EL (cell line): ENCODE results near the gene EXOC6B.
"Not testable (repeated sequence)": the region's sequence is repeated elsewhere in the genome, so short reads cannot be mapped to it uniquely, and the experiment has no call there.

Source experiments
- DNase-seq: peaks from one replicate; pipeline ENCODE4 v3.0.0-alpha.2; 2016

Gene EXOC6B

DNA sequence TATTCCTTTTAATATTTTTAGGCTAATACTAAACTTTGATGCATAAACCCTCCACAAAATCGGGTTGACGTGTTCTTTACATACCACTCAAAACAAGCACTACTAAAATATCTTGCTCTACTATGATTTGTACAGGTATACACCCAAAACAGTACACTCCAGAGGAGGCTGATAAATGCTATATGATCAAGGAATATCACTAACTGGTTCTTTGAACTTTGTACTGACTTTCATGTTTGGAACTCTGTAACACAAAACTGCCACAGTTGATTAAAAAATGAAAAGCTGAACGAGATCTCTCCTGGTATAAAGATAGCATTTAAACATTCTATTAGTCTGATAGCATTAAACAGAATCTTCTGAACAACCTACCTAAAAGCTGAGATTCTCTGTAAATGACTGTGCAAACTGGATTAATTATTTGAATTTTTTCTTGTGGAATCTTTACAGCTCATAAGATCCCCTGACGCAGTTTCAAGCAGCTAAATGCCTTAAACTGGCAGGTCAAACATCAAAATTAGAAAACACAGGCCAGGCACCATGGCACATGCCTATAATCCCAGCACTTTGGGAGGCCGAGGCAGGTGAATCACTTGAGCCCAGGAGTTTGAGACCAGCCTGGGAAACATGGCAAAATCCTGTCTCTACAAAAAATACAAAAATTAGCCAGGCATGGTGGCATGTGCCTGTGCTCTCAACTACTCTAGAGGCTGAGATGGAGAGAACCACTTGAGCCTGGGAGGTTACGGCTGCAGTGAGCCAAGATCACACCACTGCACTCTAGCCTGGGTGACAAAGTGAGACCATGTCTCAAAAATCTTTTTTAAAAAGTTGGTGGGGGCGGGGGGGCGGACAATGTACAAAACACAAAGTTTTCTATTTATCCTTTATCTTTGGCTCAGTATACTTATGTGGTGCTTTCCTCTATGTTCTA, 150.6 kb downstream of the EXOC6B start:
- no peak for DNase-seq

DNA sequence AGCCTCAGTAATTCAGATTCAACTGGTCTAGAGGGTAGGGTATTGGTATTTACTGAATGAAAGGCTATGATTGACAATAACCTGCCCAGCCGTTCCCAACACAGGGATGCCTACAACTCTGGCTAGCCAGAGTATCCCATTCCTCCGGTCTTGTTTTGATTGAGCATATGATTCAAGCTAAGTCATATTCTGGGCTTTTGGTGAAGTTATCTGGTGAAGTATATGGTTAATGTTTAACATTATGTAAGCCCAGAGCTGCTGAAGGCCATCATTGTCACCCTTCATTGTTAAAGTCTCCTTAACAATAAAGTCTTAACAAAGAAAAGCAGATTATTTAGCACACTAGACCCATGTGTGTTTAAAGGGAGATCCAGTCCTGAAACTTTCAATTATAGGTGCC, 152.6 kb downstream of the EXOC6B start:
- DNase-seq: no peak

DNA sequence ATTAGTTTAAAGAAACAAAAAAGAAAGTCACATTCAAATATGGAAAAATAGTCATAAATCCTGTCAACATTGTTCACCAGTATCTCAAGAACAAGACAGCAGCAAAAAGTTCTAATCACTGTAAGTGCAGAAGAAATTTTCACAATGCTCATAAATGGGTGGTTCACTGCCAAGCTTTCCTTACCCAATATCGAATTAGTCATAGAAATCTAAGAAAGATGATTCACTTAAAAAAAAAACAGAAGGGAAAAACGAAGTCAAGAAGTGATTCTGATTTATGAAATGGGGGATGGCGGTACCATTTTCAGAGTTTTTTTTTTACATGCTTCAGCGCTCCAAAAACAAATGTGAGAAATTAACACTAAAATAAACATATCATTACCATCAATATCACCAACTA, 156.7 kb downstream of the EXOC6B start:
- DNase-seq: peak; percentile 69

DNA sequence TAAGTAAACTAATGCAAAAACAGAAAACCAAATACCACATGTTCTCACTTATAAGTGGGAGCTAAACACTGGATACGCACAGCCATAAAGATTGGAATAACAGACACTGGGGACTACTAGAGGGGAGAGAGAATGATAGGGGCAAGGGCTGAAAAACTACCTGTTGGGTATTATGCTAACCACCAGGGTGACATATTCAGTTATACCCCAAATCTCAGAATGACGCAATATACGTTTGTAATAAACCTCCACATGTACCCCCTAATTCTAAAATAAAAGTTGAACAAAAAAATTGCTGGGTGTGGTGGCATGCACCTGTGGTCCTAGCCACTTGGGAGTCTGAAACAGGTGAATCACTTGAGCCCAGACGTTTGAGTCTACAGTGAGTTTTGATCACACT, 157.2 kb downstream of the EXOC6B start:
- DNase-seq: no peak

DNA sequence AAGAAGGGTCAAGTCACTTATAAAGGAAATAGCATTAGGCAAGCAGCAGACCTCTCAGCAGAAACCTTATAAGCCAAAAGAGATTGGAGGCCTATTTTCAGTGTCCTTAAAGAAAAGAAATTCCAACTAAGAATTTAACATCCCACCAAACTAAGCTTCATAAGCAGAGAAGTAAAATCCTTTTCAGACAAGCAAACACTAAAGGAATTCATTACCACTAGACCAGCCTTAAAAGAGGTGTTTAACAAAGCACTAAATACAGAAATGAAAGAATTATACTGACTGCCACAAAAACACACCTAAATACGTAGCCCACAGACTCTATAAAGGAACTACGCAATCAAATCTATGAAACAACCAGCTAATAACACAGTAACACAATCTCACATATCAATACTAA, 160.4 kb downstream of the EXOC6B start:
- DNase-seq: no peak

DNA sequence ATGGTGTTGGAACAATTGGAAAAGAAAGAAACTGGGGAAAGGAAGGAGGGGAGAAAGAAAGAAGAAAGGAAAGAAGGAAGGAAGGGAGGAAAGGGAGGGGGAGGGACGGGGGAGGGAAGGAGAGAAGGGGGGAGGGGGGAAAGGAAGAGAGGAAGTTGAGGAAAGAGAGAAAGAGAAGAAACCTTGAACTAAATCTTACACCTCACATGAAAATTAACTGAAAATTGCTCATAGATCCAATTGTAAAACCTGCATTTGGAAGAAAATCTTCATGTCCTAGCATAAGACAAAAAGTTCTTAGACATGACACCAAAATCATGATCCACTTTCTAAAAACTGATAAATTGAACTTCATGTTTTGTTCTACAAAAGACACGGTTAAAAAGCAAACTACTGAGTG, 163.8 kb downstream of the EXOC6B start:
- DNase-seq: no peak

DNA sequence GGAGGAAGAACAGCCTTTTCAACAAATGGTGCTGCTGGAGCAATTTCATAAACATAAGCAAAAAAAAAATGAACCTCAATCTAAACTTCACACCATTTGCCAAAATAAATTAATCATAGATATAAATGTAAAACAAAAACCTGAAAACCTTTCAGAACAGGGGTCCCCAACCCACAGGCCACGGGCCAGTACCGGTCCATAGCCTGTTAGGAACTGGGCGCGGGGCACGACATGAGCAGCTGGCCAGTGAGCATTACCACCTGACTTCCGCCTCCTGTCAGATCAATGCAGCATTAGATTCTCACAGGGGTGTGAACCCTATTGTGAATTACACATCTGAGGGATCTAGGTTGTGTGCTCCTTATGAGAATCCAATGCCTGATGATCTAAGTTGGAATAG, 176.0 kb downstream of the EXOC6B start:
- DNase-seq: no peak

DNA sequence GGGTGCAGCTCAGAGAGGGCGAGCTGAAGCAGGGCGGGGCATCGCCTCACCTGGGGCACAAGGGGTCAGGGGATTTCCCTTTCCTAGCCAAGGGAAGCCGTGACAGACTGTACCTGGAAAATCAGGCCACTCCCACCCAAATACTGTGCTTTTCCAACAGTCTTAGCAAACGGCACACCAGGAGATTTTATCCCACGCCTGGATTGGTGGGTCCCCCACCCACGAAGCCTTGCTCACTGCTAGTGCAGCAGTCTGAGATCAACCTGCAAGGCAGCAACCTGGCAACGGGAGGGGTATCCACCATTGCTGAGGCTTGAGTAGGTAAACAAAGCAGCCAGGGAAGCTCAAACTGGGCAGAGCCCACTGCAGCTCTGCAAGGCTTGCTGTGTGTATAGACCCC, 184.6 kb downstream of the EXOC6B start:
- not testable (repeated sequence) for DNase-seq

DNA sequence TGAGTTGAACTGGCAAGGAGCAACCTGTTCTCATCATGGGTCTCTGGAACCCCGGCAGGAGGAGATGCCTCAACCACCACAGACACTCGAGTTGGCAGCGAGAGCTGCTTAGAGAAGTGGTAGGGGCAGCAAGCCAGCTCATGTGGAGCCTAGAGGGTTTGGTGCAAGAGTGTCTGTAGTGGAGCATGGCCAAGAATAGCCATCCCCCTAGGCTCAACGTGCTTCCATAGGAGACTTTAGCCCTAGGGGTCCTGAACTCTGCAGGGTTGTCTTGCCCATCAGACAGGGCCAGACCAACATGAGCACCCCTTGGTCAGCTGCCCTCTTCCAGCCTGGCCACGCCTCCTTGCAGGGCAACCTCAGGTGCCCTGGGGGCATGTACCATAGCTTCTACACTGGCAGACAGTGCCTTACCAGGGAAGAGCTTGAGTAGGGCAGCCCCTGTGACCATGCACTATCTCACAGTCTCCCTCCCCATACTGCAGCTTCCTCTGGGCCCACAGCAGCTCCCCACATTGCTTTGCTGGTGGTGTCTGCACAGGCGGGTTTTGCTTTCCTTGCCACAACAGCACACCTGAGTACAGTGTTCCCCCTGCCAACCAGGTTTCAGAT, 187.1 kb downstream of the EXOC6B start:
- no peak for DNase-seq

DNA sequence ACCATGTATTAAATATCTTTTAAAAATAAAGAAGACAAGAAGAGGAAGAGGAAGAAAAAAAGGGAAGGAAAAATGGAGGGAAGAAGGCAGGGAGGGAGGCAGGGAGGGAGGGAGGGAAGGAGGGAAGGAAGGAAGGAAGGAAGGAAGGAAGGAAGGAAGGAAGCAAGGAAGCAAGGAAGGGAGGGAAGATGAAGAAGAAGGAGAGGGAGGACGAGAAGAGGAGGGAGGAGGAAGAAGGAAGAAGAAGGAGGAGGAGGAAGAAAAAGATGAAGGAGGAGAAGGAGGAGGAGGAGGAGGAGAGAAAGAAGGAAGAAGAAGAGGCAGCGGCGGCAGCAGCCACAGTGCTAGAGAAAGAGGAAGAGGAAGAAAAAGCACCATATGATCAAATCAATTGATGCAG, 189.6 kb downstream of the EXOC6B start:
- no peak for DNase-seq

DNA sequence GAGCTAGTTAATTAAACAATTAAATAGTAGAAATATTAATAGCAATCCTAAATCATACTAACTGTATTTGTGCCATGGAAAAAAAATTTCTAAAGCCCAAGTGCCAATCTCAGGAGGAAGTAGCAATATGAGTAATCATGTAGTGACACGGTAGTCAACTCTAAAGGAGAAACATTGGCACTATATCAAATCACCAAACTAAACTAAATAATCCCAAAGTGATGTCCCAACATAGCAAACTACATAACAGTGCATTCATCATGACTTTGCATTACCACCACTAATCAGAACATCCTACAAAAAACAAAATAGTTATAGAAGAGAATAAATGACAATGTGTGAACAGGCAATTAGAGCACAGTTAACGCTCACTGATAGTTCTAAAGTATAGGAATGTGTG, 195.1 kb downstream of the EXOC6B start:
- DNase-seq: no peak

DNA sequence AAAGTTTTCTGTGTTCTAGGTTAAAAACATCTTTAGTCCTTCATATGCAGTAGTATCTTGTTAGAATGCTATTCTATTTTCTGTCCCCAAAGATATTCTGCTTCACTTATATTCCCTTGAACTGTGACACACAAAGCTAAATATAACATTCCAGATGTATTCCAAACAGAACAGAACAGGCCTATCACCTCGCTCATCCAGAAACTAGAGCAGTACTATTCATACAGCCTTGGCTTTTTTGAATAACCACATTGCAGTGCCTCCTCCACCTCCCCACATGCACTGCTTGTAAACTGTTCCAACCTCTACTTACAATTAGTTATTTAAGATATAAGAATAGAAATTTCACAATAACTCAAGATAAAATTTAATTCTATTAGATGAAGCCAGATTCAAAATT, 196.8 kb downstream of the EXOC6B start:
- no peak for DNase-seq

DNA sequence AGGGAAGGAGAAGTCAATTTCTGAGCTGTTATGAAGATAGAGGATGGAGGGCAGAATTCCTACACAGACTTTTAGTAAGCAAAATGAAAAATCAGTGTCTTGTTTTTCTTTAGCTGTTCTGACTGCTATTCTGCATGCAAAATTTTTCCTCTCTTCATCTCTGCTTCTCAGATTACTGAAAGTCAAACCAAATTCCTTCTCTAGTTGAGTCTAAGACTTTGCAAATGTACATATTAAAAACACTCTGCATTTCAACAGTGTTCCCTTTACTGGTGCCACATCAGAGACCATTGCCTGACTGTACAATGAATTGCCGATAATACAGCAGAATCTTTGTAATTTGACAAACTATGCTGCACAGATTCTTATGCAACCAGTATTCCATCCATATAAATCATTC, 198.8 kb downstream of the EXOC6B start:
- DNase-seq: no peak

DNA sequence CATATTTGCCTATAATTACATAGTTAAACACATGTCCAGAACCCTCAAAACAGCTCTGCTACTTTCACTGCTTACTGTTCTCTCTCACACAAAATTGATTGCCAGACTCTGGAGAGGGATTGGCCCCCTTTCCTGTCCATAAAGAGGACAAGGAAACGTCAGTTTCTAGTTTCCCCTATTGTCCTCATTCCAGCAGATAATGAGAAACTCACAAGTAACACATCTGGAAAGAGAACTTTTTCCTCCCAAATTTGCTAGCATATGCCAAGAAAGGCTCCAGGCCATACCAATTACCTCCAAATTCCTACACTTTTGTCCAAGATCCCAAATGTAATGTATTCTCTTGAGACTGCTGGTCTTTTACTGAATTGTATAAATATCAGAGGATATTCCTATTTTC, 200.5 kb downstream of the EXOC6B start:
- DNase-seq: no peak

DNA sequence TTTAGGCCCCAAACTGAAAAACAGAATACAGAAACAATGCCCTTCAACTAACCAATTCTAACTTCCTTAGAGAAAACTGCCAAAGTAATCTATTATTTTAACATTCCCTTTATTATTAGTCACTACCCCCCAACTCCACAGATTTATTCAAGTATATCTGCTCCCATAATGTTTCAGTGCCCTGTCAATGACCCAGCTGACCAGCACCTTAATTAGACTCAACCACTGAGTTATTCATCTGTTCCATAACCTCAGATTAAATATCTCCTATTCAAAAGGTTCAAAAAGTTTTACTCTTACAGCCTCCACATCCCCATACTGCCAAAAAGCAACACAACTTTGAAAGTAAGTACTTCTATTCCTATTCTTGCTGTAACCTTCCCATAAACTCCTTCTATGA, 202.4 kb downstream of the EXOC6B start:
- DNase-seq: no peak

DNA sequence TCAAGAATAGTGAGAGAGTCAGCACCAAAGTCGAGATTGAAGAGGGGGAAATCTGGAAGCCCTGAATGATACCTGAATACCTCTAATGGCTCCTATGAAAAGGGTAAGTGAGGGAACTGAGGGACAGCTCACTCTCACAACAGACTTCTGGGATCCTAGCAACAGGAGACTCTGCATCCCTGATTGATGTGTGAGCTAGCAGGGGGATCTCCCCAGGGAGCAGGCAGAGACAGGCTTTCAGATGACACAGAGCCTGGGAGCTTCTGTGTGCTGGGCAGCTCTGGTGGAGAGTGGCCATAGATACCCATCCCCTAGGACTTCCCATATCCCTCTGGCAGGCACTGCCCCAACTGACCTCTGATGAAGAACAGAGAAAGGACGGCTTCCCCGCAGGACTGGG, 206.2 kb downstream of the EXOC6B start:
- DNase-seq: no peak

DNA sequence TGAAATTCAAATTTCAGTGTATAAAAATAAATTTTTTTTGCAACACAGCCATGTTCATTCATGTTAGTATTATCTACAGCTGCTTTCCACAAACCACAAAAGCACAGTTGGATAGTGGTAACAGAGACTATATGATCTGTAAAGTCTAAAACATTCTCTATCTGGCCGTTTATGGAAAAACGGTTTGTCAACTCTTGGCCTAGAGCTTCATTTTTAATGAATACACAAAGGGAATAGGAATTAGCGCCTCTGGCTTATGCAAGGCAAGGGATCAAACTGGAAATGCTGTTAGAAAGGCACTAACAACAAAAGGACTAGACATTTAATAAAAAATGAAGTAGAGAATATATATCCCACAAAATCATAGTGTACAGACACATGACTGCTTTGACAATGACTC, 211.9 kb downstream of the EXOC6B start:
- DNase-seq: no peak

DNA sequence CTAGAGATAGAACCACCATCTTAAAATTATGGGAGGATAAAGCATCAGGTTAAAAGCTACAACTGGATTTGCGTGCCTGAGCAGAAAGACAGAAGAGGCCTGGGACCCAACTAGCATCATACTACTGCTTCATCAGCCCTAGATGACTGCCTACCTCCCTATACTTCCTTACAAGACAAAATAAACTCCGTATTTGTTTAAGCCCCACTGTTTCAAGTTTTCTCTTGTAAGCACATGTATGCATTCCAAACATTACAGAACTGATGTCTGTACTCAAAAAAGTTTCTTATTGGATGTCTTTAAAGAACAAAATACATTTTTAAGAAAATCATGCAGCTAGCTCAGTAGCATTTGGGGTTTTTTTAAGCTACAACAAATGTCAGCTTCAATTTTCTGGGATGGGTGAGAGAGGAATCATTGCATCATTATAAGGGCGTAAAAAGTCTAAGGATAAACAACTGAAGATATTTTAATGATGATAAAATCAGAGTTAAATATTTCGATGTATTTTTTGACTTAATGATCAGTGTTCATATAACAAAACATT, 213.1 kb downstream of the EXOC6B start:
- DNase-seq: no peak

DNA sequence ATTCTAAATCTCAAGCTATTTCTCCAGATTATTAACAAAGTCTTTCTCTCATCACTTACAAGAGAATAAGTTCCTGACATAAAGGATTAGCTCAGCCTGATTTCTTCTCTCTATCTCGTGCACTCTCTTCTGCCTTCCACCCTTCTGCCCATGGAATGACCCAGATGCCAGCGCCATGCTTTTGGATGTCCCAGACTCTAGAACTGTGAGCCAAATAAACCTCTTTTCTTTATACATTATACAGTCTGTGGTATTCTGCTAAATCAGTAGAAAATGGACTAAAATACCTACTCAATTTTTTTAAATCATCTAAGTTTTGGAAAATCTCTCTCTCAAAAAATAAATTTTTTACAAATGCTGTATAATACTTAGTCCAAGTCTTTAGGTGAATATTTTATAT, 218.6 kb downstream of the EXOC6B start:
- DNase-seq: no peak

DNA sequence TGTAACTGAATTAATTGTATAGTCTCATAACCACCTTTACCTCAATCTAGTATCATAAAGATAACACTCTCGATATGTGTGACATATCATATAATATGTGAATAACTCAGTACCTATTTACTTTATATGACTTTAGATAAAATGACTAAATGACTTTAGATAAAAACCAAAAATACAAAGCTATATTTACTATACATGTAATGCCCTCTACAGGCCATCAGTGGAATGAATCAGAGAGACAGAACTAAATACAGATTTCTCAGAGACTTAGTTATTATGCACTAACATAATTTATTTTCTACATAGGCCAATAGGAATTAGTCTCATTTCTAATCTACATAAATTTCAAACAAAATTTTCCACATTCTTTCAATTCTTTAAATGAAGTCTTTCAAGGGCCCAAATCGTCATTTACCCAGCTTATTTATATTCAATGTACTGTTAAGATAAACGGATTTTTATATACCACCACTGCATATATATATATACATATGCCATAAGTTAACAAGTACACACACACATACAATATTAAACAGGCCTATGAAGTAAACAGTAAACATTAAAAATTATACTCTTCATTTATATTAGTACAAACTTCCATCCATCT, 219.9 kb downstream of the EXOC6B start:
- peak; percentile 7 for DNase-seq

DNA sequence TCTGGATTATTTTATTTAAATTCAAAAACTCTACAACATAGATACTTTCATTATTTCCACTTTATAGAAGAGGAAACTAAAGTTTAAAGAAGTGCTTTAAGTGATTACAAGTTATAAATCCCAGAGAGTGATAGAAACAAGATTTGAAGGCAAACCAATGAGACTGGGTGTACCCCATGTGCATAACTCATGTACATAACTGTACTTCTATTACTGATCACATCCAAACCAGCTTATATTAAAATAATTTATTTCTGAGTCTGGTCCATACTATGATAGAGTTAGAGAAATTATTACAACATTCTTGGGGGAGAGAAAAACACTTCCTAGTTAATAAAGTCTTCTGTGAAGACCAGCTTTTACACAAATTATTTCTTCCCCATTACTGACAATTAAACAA, 221.4 kb downstream of the EXOC6B start:
- DNase-seq: no peak

DNA sequence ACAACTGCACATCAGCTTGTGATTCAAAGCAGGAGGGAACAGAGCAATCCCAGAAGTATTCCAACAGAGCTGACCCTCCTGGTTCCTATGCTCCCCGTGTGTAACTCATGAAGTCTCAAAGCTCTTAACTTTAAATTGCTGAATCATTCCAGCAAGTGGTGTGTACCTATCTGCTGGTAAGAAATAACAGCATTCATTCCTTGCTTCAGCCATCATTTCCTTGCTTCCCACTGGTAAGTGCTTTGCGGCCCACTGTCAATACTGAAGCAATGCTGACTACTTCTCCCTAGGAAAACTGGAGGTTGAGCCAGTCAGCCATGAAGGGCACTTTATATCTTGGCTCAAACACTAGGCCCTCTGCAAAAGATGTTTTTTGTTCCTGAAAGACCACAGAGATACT, 222.4 kb downstream of the EXOC6B start:
- no peak for DNase-seq

DNA sequence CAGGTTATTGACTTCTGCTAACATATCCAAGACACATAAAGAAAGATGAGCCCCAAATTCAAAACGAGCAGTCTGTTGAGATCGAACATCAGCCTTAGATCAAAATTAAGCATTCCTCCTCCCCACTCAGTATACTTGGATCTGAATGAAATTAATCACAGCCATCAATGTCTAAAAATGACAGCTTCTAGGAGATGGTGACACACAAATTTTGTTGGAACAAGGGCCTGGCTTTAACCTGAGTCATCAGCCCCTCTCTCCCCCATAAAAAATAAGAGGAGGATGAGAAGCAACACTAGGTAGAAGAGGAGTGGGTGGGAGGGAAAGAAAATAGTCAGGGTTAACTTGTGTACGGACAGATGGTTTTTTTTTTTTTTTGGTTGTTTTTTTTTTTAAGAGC, 223.1 kb downstream of the EXOC6B start:
- no peak for DNase-seq

DNA sequence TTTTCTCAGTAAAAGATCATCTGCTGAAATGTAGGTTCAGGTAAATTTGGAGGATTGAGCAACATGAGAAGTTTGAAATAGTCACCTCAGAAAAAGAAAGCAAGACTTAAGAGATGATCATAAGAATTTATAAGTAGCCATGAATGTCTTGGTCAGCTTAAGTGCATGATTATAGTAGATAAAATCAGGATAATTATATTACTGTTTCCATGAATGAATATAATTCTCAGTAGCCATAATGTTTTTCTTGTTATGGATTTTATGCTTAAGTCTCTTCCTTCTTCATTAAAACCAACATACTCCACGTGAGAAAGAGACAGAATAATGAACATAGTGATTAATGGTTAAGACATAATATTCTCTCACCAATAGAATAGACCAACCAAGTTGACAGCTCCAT, 223.7 kb downstream of the EXOC6B start:
- DNase-seq: no peak
